Coronary artery (tissue), 2 donors: ENCODE measurements around the gene SRRT.

Experiments
- DNase-seq: peaks from one replicate; pipeline ENCODE4 v3.0.0-alpha.2; 2017; ENCODE audit warnings: low spot score
- H3K27ac ChIP-seq, 2 donors: fragments of 200-600 bp; sonication (generic); one replicate each; pipeline ENCODE4 v1.5.1; 2016 to 2019
- H3K4me3 ChIP-seq: fragments of 200-600 bp; sonication (generic); 2 replicates; pipeline ENCODE4 v1.5.1; 2016; ENCODE audit warnings: mild to moderate bottlenecking, moderate library complexity
- TF ChIP-seq, protein P1 (sequence below): fragments of 200-600 bp; sonication (generic); IDR thresholded peaks from one replicate; pipeline ENCODE4 v1.5.1; 2019; ENCODE audit warnings: antibody characterized with exemption

The SRRT gene

DNA sequence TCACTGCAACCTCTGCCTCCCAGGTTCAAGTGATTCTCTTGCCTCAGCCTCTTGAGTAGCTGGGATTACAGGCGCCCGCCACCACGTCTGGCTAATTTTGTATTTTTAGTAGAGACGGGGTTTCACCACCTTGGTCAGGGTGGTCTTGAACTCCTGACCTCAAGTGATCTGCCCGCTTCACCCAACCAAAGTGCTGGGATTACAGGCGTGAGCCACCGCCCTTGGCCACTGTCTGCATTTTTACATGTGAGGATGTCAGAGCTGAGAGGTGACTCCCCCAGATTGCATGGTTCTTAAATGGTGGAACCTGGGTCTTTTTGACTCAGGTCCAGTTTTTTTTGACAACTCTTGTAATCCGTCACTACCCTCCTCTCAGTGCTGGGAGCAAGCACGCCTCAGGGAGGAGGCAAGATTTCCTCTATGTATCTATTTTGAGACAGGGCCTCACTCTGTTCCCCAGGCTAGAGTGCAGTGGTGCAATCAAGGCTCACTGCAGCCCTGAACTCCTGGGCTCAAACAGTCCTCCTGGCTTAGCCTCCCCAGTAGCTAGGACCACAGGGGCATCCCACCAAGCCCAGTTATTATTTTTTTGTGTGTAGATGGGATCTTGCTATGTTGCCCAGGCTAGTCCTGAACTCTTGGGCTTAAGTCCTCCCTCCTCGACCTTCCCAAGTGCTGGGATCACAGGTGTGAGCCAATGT lies 1.2 kb upstream of the SRRT start:
- peak; percentile 59 for DNase-seq
- Histone ChIP-seq H3K27ac (peak overlapping the region; percentile 88 to 99), H3K4me3 (peak overlapping the region; percentile 93)
- TF ChIP-seq, protein P1, sequence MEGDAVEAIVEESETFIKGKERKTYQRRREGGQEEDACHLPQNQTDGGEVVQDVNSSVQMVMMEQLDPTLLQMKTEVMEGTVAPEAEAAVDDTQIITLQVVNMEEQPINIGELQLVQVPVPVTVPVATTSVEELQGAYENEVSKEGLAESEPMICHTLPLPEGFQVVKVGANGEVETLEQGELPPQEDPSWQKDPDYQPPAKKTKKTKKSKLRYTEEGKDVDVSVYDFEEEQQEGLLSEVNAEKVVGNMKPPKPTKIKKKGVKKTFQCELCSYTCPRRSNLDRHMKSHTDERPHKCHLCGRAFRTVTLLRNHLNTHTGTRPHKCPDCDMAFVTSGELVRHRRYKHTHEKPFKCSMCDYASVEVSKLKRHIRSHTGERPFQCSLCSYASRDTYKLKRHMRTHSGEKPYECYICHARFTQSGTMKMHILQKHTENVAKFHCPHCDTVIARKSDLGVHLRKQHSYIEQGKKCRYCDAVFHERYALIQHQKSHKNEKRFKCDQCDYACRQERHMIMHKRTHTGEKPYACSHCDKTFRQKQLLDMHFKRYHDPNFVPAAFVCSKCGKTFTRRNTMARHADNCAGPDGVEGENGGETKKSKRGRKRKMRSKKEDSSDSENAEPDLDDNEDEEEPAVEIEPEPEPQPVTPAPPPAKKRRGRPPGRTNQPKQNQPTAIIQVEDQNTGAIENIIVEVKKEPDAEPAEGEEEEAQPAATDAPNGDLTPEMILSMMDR, result no peak

DNA sequence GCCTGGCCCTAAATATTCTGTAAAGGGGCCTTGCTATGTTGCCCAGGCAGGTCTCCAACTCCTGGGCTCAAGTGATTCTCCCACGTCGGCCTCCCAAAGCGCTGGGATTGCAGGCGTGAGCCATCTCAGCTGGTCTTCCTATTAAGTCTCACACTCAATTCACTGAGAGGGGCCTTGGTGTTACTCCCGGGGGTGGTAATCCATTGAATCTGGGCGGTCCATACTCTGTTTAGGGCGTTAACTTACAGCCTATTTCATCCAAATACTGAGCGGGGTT lies 665 bp upstream of the SRRT start:
- peak overlapping the region; percentile 93 for H3K4me3 ChIP-seq
- TF ChIP-seq, protein P1, result no peak
- peak overlapping the region; percentile 88 to 99 for H3K27ac ChIP-seq
- DNase-seq, result peak; percentile 66

DNA sequence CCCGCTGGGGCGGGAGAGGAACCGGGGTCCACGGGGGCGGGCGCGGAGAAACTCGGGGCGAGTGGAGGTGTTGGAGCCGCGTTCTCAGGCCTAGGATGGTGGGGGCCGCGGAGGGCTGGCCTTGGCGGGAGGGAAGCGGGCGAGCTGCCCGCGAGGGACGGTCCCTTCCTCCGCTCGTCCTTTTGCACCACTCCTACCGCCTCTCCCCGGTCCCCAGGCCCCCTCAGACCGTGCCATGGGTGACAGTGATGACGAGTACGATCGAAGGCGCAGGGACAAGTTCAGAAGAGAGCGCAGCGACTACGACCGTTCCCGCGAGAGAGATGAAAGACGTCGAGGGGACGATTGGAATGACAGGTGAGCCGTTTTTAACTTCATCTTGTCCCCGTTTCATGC lies 451 bp downstream of the SRRT start:
- TF ChIP-seq, protein P1, result no peak
- Histone ChIP-seq H3K27ac (peak overlapping the region; percentile 82 to 99), H3K4me3 (peak overlapping the region; percentile 93)
- no peak for DNase-seq

DNA sequence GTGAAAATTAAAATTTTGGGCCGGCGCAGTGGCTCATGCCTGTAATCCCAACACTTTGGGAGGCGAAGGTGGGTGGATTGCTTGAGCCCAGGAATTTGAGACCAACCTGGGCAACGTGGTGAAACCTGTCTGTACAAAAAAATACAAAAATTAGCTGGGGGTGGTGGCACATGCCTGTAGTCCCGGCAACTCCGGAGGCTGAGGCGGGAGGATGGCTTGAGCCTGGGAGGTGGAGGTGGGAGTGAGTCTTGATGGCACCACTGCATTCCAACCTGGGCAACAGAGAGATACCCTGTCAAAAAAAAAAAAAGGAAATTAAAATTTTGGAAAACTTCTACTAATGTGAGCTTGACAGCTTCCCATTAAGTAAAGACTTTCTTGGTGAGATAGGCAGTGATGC lies 3.1 kb downstream of the SRRT start:
- Histone ChIP-seq H3K27ac (no peak overlapping the region), H3K4me3 (no peak overlapping the region)
- TF ChIP-seq, protein P1, result no peak
- DNase-seq, result no peak

DNA sequence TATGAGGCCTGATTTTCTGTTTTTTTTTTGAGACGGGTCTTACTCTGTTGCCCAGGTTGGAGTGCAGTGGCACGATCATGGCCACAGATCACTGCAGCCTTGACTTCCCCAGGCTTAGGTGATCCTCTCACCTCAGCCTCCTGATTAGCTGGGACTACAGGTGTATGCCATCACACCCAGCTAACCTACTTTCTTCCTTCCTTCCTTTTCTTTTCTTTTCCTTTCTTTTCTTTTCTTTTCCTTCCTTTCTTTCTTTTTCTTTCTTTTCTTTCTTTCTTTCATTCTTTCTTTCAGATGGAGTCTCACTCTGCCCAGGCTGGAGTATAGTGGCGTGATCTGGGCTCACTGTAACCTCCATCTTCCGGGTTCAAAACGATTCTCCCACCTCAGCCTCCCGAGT lies 3.8 kb downstream of the SRRT start:
- TF ChIP-seq, protein P1, result no peak
- no peak for DNase-seq
- H3K4me3 ChIP-seq, result no peak overlapping the region
- no peak overlapping the region for H3K27ac ChIP-seq

DNA sequence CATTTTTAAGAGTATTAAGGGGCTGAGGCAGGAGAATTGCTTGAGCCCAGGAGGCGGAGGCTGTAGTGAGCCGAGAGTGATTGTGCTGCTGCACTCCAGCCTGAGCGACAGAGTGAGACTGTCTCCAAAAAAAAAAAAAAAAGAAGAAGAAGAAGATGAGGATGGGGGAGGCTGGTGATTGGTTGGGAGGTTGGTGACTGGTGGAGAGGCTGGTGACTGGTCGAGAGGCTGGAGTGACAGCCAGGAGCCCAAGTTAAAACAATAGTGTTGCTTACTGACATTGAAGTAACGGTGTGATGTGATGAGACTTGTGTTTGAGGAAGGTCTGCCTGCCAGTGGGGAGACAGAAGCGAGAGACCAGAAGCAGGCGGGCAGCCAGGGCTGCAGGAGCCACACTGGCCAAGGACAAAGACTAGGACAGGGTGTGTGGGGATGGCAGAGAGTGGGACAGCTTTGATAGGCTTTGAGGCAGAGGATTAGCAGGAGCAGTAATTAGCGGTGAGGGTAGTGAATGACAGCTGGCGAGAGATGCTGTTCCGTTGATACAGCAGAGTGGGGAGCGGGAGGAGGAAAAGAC lies 4.9 kb downstream of the SRRT start:
- no peak overlapping the region for H3K4me3 ChIP-seq
- DNase-seq, result no peak
- TF ChIP-seq, protein P1, result no peak
- H3K27ac ChIP-seq, result no peak overlapping the region

DNA sequence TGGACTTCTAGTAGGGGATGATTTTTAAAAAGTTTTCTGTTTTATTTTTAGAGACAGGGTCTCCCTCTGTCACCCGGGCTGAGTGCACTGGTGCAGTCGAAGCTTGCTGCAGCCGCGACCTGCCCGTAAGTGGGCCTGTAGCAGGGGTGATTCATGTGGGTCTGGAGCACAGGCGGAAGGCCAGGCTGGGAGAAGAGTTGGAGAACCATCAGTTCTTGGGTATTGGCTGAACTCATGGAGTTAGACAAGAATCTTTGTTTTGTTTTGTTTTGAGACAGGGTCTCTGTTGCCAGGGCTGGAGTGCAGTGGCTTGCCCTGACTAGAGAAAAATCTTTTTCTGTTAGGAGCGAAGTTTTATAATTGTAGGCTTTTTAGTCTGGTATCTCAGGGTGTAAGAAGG lies 5.7 kb downstream of the SRRT start:
- Histone ChIP-seq H3K4me3 (no peak overlapping the region), H3K27ac (no peak overlapping the region)
- TF ChIP-seq, protein P1, result no peak
- DNase-seq, result no peak
